Measurements from ENCODE around the gene OCEL1.

DNA sequence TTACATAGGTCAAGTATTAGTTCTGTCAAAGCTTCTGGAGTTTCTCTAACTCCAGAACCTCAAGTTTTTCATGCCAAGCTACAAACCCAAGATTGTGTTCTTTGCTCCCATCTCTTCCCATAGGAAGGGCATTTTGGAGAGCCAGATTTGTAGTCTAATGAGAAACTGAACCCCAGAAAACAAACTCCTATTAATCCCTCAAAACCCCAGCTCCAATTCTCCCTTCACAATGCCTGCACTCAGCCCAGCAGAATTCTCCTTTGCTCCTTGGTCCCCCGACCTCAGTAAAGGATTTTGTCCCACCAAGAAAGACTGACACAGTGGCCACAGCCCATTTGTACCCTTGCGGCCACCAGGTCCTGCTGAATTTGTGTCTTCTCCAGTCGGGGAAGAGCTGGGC is 30.1 kb downstream of the OCEL1 start:
- TF ChIP-seq, protein P1, sequence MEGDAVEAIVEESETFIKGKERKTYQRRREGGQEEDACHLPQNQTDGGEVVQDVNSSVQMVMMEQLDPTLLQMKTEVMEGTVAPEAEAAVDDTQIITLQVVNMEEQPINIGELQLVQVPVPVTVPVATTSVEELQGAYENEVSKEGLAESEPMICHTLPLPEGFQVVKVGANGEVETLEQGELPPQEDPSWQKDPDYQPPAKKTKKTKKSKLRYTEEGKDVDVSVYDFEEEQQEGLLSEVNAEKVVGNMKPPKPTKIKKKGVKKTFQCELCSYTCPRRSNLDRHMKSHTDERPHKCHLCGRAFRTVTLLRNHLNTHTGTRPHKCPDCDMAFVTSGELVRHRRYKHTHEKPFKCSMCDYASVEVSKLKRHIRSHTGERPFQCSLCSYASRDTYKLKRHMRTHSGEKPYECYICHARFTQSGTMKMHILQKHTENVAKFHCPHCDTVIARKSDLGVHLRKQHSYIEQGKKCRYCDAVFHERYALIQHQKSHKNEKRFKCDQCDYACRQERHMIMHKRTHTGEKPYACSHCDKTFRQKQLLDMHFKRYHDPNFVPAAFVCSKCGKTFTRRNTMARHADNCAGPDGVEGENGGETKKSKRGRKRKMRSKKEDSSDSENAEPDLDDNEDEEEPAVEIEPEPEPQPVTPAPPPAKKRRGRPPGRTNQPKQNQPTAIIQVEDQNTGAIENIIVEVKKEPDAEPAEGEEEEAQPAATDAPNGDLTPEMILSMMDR (IDR thresholded peaks at IDR 0.05), result no peak
- TF ChIP-seq POLR2A (IDR thresholded peaks at IDR 0.05), result no peak
